ENCODE data around the gene ARMH2.
"Not testable (repeated sequence)": the region's sequence is repeated elsewhere in the genome, so short reads cannot be mapped to it uniquely, and the experiment has no call there.

ARMH2 gene

DNA sequence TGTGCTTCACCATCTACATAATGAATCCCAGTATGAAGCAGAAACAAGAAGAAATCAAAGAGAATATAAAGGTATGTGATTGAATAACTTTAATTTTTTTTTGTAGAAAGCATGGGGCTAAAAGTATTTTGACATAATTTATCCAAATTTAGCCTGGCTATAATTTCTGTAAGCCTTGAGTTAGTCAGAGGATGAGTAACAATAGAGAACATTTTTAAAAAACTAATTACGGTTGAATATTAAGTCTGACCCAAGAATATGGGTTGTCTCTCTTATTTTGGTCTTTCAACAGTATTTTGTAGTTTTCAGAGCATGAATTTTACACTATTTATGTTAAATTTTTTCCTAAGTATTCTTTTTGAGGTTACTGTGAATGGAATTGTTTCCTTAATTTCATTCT, 21.5 kb downstream of the ARMH2 start:
- TF ChIP-seq CTCF (IDR thresholded peaks at IDR 0.05; ENCODE audit: low read depth, low read length): no peak
- peak overlapping the region; percentile 97 for H3K4me3 ChIP-seq (ENCODE audit: low read depth, low read length)
- H3K36me3 ChIP-seq: peaks cover 35% of the 10 kb centered on the region
- H3K4me1 ChIP-seq: peaks cover 4% of the 10 kb centered on the region; the same call in 1 of the 2 replicates
- no peaks in the 10 kb centered on the region for H3K9me3 ChIP-seq
- H3K27me3 ChIP-seq: no peaks in the 10 kb centered on the region
- DNase-seq: no peak

- peaks cover 4% of the 10 kb centered on the region; the same call in 1 of the 2 replicates for H3K4me1 ChIP-seq
- peaks cover 21% of the 10 kb centered on the region for H3K36me3 ChIP-seq
- peak overlapping the region; percentile 97 for H3K4me3 ChIP-seq (ENCODE audit: low read depth, low read length)
- no peaks in the 10 kb centered on the region for H3K9me3 ChIP-seq
- H3K27me3 ChIP-seq: no peaks in the 10 kb centered on the region
- TF ChIP-seq CTCF (IDR thresholded peaks at IDR 0.05; ENCODE audit: low read depth, low read length): no peak
- DNase-seq: no peak
Measured at GRCh38 chr6:24775520-24776058, 23.1 kb downstream of the ARMH2 start.

DNA sequence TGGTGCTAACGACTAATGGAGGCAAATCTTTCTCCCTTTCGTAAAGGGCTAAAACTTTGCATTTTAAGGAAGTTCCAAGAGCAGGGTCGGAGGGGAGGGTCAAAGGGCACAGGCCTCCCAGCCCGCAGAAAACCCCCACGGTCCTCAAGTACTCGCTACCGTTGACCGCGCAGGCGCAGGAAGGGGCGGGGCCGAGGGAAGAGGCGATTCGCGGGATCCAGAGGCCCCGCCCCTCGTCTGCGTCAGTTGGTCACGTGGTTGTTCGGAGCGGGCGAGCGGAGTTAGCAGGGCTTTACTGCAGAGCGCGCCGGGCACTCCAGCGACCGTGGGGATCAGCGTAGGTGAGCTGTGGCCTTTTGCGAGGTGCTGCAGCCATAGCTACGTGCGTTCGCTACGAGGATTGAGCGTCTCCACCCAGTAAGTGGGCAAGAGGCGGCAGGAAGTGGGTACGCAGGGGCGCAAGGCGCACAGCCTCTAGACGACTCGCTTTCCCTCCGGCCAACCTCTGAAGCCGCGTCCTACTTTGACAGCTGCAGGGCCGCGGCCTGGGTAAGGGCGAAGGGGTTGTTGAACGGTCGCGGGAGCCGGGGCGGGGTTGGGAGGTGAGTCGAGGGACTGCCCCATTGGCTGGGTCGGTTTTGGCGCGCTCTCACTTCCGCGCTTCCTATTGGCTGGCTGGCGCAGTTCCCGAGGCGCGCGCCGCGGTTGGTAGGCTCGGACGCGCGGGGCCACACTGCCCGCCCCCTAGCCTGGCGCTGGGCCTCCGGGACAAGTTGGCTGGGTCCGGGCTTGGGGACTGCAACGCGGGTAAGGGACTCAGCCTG, 23.8 kb downstream of the ARMH2 start, which contains the start of gene GMNN:
GMNN (plus strand) TSS at position 242 of the 824 bp plus-strand sequence. CDS start 2,310 bp downstream, outside the sequence.
- Histone ChIP-seq H3K4me3 (ENCODE audit: low read depth, low read length) (peak within 1 kb of the TSS; percentile 97), H3K9me3 (no peaks in the 10 kb centered on the region), H3K36me3 (peaks cover 16% of the 10 kb centered on the region), H3K27me3 (no peaks in the 10 kb centered on the region), H3K4me1 (peaks cover 4% of the 10 kb centered on the region; the same call in 1 of the 2 replicates)
- no peak for TF ChIP-seq CTCF (IDR thresholded peaks at IDR 0.05; ENCODE audit: low read depth, low read length)
- peak; percentile 99 for DNase-seq

DNA sequence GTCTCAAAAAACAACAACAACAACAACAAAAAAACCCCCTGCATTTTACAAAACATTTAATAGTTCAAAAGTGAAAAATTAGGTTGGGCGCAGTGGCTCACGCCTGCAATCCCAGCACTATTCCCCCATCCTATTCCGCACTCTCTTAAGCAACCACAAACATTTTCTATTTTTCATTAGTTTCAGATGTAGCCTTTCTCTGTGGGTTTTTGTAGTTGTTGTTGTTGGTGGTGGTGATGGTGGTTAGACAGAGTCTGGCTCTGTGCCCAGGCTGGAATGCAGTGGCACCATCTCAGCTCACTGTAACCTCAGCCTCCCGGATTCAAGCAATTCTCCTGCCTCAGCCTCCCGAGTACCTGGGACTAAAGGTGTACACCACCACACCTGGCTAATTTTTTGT, 30.4 kb downstream of the ARMH2 start:
- TF ChIP-seq CTCF (IDR thresholded peaks at IDR 0.05; ENCODE audit: low read depth, low read length): no peak
- no peaks in the 10 kb centered on the region for H3K27me3 ChIP-seq
- no peaks in the 10 kb centered on the region for H3K9me3 ChIP-seq
- no peak overlapping the region for H3K4me3 ChIP-seq (ENCODE audit: low read depth, low read length)
- no peak for DNase-seq
- no peaks in the 10 kb centered on the region for H3K4me1 ChIP-seq
- no peaks in the 10 kb centered on the region for H3K36me3 ChIP-seq

DNA sequence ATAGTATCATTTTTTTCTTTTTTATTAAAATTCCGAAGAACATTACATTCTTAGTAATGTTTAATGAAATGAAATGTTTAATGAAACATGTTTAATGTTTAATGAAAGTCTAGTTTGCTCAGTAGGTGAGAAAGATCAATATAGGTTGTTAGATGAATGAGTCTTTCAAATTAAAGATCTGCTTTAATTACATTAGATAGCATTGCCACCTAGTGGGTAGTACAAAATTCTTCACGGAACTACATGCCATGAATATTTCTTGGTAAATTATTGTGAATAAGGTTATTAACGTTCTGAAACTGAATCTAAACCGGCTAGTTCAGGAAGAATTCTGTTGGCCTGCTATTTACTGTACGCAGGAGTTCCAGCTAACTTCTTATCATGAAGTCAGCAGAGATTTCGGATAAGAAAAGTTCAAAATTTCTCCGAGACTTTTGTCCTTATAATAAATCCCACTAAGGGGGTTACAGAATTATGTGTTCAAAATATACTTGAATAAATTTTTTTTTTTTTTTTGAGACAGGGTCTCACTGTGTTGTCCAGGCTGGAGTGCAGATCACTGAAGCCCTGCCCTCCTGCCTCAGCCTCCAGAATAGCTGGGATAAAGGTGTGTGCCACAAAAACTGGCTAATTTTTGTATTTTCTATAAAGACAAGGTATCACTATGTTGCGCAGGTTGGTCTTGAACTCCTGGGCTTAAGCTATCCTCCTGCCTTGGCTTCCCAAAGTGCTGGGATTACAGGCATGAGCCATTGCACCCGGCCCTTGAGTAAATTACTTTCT, 31.8 kb downstream of the ARMH2 start:
- no peaks in the 10 kb centered on the region for H3K36me3 ChIP-seq
- no peaks in the 10 kb centered on the region for H3K4me1 ChIP-seq
- no peaks in the 10 kb centered on the region for H3K27me3 ChIP-seq
- no peaks in the 10 kb centered on the region for H3K9me3 ChIP-seq
- DNase-seq: no peak
- H3K4me3 ChIP-seq (ENCODE audit: low read depth, low read length): no peak overlapping the region
- peak; percentile 16; the same call in 1 of the 2 replicates for TF ChIP-seq CTCF (IDR thresholded peaks at IDR 0.05; ENCODE audit: low read depth, low read length)

DNA sequence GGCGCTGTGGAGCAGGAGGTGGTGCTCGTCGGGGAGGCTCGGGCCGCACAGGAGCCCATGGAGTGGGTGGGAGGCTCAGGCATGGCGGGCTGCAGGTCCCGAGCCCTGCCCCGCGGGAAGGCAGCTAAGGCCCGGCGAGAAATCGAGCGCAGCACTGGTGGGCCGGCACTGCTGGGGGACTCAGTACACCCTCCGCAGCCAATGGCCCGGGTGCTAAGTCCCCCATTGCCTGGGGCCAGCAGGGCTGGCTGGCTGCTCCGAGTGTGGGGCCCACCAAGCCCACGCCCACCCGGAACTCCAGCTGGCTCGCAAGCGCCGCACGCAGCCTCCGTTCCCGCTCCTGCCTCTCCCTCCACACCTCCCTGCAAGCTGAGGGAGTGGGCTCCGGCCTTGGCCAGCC, 32.7 kb downstream of the ARMH2 start:
- not testable (repeated sequence) for H3K9me3 ChIP-seq; DNase-seq; H3K4me3 ChIP-seq (ENCODE audit: low read depth, low read length); H3K27me3 ChIP-seq; H3K4me1 ChIP-seq; H3K36me3 ChIP-seq

- not testable (repeated sequence) for H3K4me3 ChIP-seq (ENCODE audit: low read depth, low read length); H3K4me1 ChIP-seq; H3K27me3 ChIP-seq; DNase-seq; H3K36me3 ChIP-seq; H3K9me3 ChIP-seq
Measured at GRCh38 chr6:24764833-24765828, 33.6 kb downstream of the ARMH2 start.

All from BE2C (cell line).